Memory B cell (primary cell): ENCODE results near the gene ELOVL5.

Source experiments
- ATAC-seq: fragments of 150-1000 bp; cut with Tn5 transposase; 2 replicates; pipeline ENCODE4 v1.10.0; 2021; ENCODE audit warnings: low read depth, mild to moderate bottlenecking, moderate library complexity
- DNase-seq, 2 donors: peaks; one replicate each; pipeline ENCODE4 v3.0.0; 2022; ENCODE audit warnings: low spot score in 2 of 2
- H3K27ac Mint-ChIP-seq: one replicate; pipeline ENCODE4 v1.8.0; 2022; ENCODE audit warnings: mild to moderate bottlenecking, moderate library complexity, mixed read lengths
- H3K27me3 Mint-ChIP-seq: one replicate; pipeline ENCODE4 v1.8.0; 2022; ENCODE audit warnings: mixed read lengths
- H3K36me3 Mint-ChIP-seq: one replicate; pipeline ENCODE4 v1.8.0; 2022; ENCODE audit warnings: mild to moderate bottlenecking, mixed read lengths
- H3K4me1 Mint-ChIP-seq: one replicate; pipeline ENCODE4 v1.8.0; 2022; ENCODE audit warnings: mixed read lengths
- H3K4me3 Mint-ChIP-seq: one replicate; pipeline ENCODE4 v1.8.0; 2022; ENCODE audit warnings: mild to moderate bottlenecking, moderate library complexity, mixed read lengths
- H3K9me3 Mint-ChIP-seq: one replicate; pipeline ENCODE4 v1.8.0; 2022; ENCODE audit warnings: mixed read lengths

ELOVL5 gene

GRCh38 chr6:53235508-53235907 is 113.2 kb downstream of the ELOVL5 start:
- Mint-ChIP-seq H3K27ac (peak overlapping the region; percentile 88), H3K27me3 (no peaks in the 10 kb centered on the region), H3K36me3 (peaks cover 13% of the 10 kb centered on the region), H3K4me1 (peaks cover 58% of the 10 kb centered on the region), H3K4me3 (peak overlapping the region; percentile 57), H3K9me3 (peaks cover 2% of the 10 kb centered on the region)
- no peak for ATAC-seq
- no peak for DNase-seq

DNA sequence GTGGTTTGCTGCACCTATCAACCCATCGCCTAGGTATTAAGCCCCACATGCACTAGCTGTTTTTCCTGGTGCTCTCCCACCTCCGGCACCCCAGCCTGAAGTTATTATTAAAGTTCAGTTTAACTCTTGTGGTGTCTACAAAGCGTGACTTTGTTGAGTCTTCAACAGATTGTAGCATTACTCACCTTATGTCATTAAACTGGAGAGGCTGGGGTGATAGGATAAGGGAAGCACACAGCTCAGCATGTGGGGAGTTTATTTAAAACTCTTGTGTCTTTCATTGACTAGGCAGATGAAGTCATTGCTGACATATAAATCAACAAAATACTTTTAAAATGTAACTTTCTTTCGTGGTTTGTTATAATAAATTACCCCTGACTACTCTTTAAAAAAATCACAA is 115.4 kb downstream of the ELOVL5 start:
- Mint-ChIP-seq H3K4me3 (no peak overlapping the region), H3K27ac (no peak overlapping the region), H3K36me3 (peaks cover 11% of the 10 kb centered on the region), H3K27me3 (no peaks in the 10 kb centered on the region), H3K9me3 (peaks cover 2% of the 10 kb centered on the region), H3K4me1 (peaks cover 57% of the 10 kb centered on the region)
- DNase-seq, result no peak
- ATAC-seq, result no peak

GRCh38 chr6:53230775-53231467 is 117.8 kb downstream of the ELOVL5 start:
- peaks cover 4% of the 10 kb centered on the region for H3K36me3 Mint-ChIP-seq
- DNase-seq (no peak), ATAC-seq (no peak)
- H3K9me3 Mint-ChIP-seq, result no peaks in the 10 kb centered on the region
- H3K27ac Mint-ChIP-seq, result peak overlapping the region; percentile 90
- no peaks in the 10 kb centered on the region for H3K27me3 Mint-ChIP-seq
- H3K4me3 Mint-ChIP-seq, result peak overlapping the region; percentile 65
- H3K4me1 Mint-ChIP-seq, result peaks cover 40% of the 10 kb centered on the region

GRCh38 chr6:53227847-53228246 is 120.9 kb downstream of the ELOVL5 start:
- peaks cover 2% of the 10 kb centered on the region for H3K9me3 Mint-ChIP-seq
- H3K4me1 Mint-ChIP-seq, result peaks cover 34% of the 10 kb centered on the region
- no peak overlapping the region for H3K27ac Mint-ChIP-seq
- no peaks in the 10 kb centered on the region for H3K36me3 Mint-ChIP-seq
- no peak overlapping the region for H3K4me3 Mint-ChIP-seq
- DNase-seq, result no peak
- H3K27me3 Mint-ChIP-seq, result no peaks in the 10 kb centered on the region
- no peak for ATAC-seq

- peaks cover 30% of the 10 kb centered on the region for H3K4me1 Mint-ChIP-seq
- H3K27ac Mint-ChIP-seq, result no peak overlapping the region
These were observed 128.1 kb downstream of the ELOVL5 start for GRCh38 chr6:53220605-53221004.

More at GRCh38 chr6:53220605-53221004, 128.1 kb downstream of the ELOVL5 start:
- no peak for DNase-seq
- ATAC-seq, result peak; percentile 48
- Mint-ChIP-seq H3K27me3 (no peaks in the 10 kb centered on the region), H3K4me3 (no peak overlapping the region), H3K9me3 (peaks cover 3% of the 10 kb centered on the region), H3K36me3 (peaks cover 7% of the 10 kb centered on the region)
